NCI-H146 (cell line): ENCODE data around the gene CRYBG3.

Experiments used
- DNase-seq: peaks from one replicate; lab custom pipeline; 2025; lab: John Stamatoyannopoulos, UW

The CRYBG3 gene

GRCh38 chr3:97838393-97838792 lies 16.6 kb downstream of the CRYBG3 start:
- no peak for DNase-seq

- no peak for DNase-seq
Measured at GRCh38 chr3:97839944-97840343, 18.1 kb downstream of the CRYBG3 start.

GRCh38 chr3:97841304-97841703 lies 19.5 kb downstream of the CRYBG3 start:
- no peak for DNase-seq

GRCh38 chr3:97841956-97842355 lies 20.1 kb downstream of the CRYBG3 start:
- no peak for DNase-seq

GRCh38 chr3:97848779-97849178 lies 27.0 kb downstream of the CRYBG3 start:
- DNase-seq: no peak

GRCh38 chr3:97857401-97857800 lies 35.6 kb downstream of the CRYBG3 start:
- DNase-seq: no peak

- DNase-seq: no peak
Measured at GRCh38 chr3:97860364-97860763, 38.6 kb downstream of the CRYBG3 start.

GRCh38 chr3:97862582-97862981 lies 40.8 kb downstream of the CRYBG3 start:
- no peak for DNase-seq

- no peak for DNase-seq
Measured at GRCh38 chr3:97863031-97863430, 41.2 kb downstream of the CRYBG3 start.

GRCh38 chr3:97863775-97864174 lies 42.0 kb downstream of the CRYBG3 start:
- DNase-seq: no peak

GRCh38 chr3:97871186-97871585 lies 49.4 kb downstream of the CRYBG3 start:
- DNase-seq: no peak

- no peak for DNase-seq
Measured at GRCh38 chr3:97871801-97872524, 50.2 kb downstream of the CRYBG3 start.

GRCh38 chr3:97872525-97873042 lies 50.8 kb downstream of the CRYBG3 start:
- DNase-seq: no peak

GRCh38 chr3:97880267-97880666 lies 58.5 kb downstream of the CRYBG3 start:
- no peak for DNase-seq

GRCh38 chr3:97882975-97883598 lies 61.3 kb downstream of the CRYBG3 start:
- DNase-seq: peak; percentile 4

GRCh38 chr3:97883736-97884135 lies 61.9 kb downstream of the CRYBG3 start:
- no peak for DNase-seq

GRCh38 chr3:97884586-97885123 lies 62.8 kb downstream of the CRYBG3 start:
- DNase-seq: no peak

GRCh38 chr3:97885931-97886824 lies 64.4 kb downstream of the CRYBG3 start:
- DNase-seq: no peak

GRCh38 chr3:97889814-97890213 lies 68.0 kb downstream of the CRYBG3 start:
- no peak for DNase-seq

- no peak for DNase-seq
Measured at GRCh38 chr3:97892852-97893251, 71.0 kb downstream of the CRYBG3 start.

- DNase-seq: no peak
Measured at GRCh38 chr3:97895216-97895615, 73.4 kb downstream of the CRYBG3 start.

GRCh38 chr3:97896129-97896528 lies 74.3 kb downstream of the CRYBG3 start:
- DNase-seq: peak; percentile 20
